GM19099 (cell line): ENCODE results near the gene AMH.
A peak's percentile ranks its signal among the peaks of the same experiment; 100 is the strongest.

ENCODE experiments used
- POLR2A ChIP-seq: IDR thresholded peaks from 3 replicates; pipeline ENCODE4 v1.6.1; 2011; ENCODE audit warnings: low read depth; ENCODE audit not compliant: insufficient read length; ENCODE audit errors: extremely low read depth

AMH gene

GRCh38 chr19:2215281-2215751 is 33.8 kb upstream of the AMH start:
- TF ChIP-seq POLR2A: no peak

GRCh38 chr19:2216361-2217225 is 32.5 kb upstream of the AMH start:
- no peak for TF ChIP-seq POLR2A

GRCh38 chr19:2217591-2217990 is 31.5 kb upstream of the AMH start:
- TF ChIP-seq POLR2A: no peak

DNA sequence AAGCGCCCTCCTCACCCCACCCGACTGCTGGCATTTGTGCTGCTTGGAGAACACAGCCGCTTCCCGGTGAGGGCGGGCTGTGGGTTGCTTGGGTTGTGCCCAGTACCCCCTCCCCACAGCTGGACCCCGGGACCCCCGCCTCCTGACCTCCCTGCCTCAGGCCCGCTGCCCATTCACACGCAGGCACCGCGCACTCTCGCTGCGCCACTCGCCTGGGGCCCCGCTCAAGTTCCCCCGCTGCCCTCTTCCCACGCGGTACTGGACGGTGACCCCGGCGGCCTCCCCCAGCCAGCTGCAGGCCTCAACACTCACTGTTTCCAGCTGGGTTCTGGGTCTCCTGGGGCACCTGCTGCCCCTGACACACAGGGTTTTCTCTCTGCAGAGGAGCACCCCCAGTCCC is 29.4 kb upstream of the AMH start:
- TF ChIP-seq POLR2A: no peak

GRCh38 chr19:2221250-2221831 is 27.8 kb upstream of the AMH start:
- TF ChIP-seq POLR2A: no peak

- TF ChIP-seq POLR2A: peak; percentile 10
Observed at GRCh38 chr19:2221918-2222317, 27.2 kb upstream of the AMH start.

DNA sequence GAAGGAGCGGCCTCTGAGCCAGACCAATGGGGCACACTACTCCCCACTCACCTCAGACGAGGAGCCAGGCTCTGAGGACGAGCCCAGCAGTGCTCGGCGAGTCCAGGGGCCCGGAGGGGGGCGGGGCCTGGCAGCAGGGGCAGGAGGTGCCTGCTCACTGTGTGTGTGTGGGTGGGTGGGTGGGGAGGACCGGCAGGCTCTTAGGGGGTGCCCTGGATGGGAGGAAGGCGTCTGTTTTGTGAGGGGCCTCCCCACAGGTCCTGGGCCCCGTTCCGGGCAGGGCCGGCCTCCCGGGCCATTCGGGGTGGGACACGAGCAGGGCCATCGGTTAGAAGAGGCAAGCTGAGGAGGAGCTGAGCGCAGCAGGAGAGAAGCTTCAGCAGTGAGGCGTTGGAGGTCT is 25.7 kb upstream of the AMH start:
- no peak for TF ChIP-seq POLR2A

DNA sequence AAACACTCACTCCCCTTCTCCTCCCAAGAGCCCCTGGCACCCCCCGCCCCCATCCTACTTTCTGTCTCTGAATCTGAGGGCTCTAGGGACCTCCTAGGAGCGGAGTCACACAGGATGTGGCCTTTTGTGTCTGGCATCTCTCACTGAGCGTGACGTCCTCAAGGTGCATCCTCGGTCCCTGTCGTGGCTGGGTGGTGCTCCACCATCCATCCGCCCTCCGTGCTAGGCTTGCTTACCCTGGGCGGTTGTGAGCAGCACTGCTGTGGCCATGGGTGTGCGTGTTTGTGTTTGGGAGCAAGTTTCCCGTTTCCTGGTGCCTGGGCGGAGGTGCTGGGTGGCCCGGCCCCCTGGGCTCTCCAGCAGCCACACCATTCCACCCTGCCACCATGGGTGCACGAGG is 25.2 kb upstream of the AMH start:
- no peak for TF ChIP-seq POLR2A

DNA sequence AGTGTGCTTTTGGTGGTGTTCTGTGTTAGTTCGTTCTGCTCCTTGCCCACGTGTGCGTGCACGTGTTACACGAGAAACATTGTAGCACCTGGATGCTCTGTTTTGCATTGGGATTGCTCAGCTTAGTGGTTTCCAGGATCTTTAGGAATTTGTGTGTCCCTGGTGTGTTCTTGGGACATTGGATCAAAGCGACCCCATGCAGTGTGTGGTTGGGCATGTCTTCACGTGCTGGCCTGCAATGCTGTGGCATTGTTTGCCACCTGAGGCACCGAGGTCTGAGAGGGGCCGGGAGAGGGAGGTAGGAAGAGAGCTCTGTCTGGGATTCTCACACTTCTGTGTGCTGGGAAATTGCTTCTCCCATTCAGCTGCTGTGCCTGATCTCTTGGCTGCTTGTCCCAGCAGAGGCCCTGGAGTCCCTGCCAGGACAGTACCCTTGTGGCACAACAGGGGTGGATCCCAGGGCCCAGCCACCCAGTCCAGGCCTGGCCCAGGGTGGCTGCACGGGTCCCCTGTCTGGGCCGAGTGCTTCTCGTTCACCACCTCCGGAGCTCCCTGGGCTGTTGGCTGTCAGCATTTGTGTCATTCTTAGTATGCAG is 24.3 kb upstream of the AMH start:
- TF ChIP-seq POLR2A: no peak

GRCh38 chr19:2225415-2226050 is 23.6 kb upstream of the AMH start:
- TF ChIP-seq POLR2A: no peak

GRCh38 chr19:2226051-2226839 is 22.9 kb upstream of the AMH start:
- TF ChIP-seq POLR2A: no peak

DNA sequence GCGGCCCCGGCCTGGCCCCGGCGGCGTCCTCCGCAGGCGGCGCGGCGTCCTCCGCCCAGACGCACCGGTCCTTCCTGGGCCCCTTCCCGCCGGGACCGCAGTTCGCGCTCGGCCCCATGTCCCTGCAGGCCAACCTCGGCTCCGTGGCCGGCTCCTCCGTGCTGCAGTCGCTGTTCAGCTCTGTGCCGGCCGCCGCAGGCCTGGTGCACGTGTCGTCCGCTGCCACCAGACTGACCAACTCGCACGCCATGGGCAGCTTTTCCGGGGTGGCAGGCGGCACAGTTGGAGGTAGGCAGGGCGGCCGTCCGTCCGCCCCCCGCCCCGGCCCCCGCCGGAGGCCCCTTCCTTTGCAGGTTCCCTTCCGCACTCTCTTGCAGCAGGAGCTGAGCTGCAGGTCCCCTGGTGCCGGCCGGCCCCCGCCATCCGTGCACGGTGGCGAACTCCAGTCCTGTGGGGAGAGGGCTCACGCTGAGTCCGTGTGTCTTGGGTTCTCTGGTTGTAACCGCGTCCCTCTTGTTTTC is 22.2 kb upstream of the AMH start:
- TF ChIP-seq POLR2A: no peak

- no peak for TF ChIP-seq POLR2A
Observed at GRCh38 chr19:2227415-2228156, 21.5 kb upstream of the AMH start.
